Heart left ventricle (tissue), 13 donors: Measurements from ENCODE around the gene C19orf44.

Source experiments
- CTCF ChIP-seq, 12 donors: fragments of 200-600 bp; sonication (generic) in 4 of 12; IDR thresholded peaks; one replicate each; pipeline versions ENCODE4 v1.5.0 to v1.8.0; 2018 to 2022; ENCODE audit warnings: antibody characterized with exemption in 12 of 12, mild to moderate bottlenecking in 5 of 12
- POLR2A ChIP-seq, 2 donors: fragments of 450-650 bp; IDR thresholded peaks; one replicate each; pipeline ENCODE4 v1.6.1; 2017; ENCODE audit warnings: antibody characterized with exemption in 2 of 2, mild to moderate bottlenecking in 2 of 2, moderate library complexity in 2 of 2
- donor health status: ischemic (EF 13 %, LVEDD 7.1; RV severe dilation, severe dysfunction).
- donor health status: DM: no; HTN: yes; CAD: no.
- donor health status: DM: no; HTN: no; CAD: no.
- donor health status: ischemic (EF 25% LVEDD 6.9; RV normal size, moderate dysfunction).
- donor health status: ischemic (EF 25% LVEDD 5.7; RV mildly dilated, moderate dysfunction).
- donor health status: ischemic (EF 35%, LVEDD 5.7; RV mildly dilated, moderate dysfunction).
- donor health status: nonischemic (EF 11% LVEDD 7.7; RV severe dilation, severe dysfunction).
- donor health status: DM: yes; HTN: yes; CAD: no.
- donor health status: PGD.
- donor health status: ischemic (EF 29% LVEDD 5.4; RV normal size, mild dysfunction).
- donor health status: nonischemic (EF 23%, LVEDD 6.1; RV moderate dilation, normal function).

- TF ChIP-seq CTCF (IDR thresholded peaks at IDR 0.05) (no peak), POLR2A (IDR thresholded peaks at IDR 0.05) (no peak)
Observed at GRCh38 chr19:16470541-16470910, 25.7 kb upstream of the C19orf44 start.
